Esophagus squamous epithelium (tissue), 4 donors: ENCODE measurements around the gene AZGP1.
"Not testable (repeated sequence)": the region's sequence is repeated elsewhere in the genome, so short reads cannot be mapped to it uniquely, and the experiment has no call there.

Experiments used
- POLR2A ChIP-seq, 4 donors: fragments of 450-650 bp; IDR thresholded peaks; one replicate each; pipeline ENCODE4 v1.6.1; 2017; ENCODE audit warnings: antibody characterized with exemption in 4 of 4, mild to moderate bottlenecking in 4 of 4, moderate library complexity in 3 of 4
- TF ChIP-seq, protein P1 (sequence below), 6 experiments: fragments of 450-650 bp in 4 of 6; fragments of 200-600 bp in 2 of 6; sonication (generic) in 2 of 6; IDR thresholded peaks; one replicate each; pipeline ENCODE4 v1.5.1; 2016 to 2019; ENCODE audit warnings: antibody characterized with exemption in 6 of 6, mild to moderate bottlenecking in 4 of 6, moderate library complexity in 4 of 6

DNA sequence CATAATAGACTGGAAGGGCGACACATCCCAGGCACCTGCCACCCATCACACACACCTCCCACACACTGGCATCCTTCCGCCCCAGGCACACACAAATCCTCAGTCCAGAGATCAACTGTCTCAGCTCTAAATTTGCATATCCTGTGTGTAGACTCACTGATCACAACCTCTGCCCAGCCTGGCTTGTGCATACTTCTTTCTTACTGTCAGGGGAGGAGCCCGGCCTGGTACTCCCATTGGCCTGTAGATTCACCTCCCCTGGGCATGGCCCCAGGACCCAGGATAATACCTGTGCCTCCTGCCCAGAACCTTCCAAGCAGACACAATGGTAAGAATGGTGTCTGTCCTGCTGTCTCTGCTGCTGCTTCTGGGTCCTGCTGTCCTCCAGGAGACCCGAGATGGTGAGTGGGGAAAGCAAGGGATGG lies 4.6 kb upstream of the AZGP1 start:
- not testable (repeated sequence) for TF ChIP-seq POLR2A (IDR thresholded peaks at IDR 0.05)
- TF ChIP-seq, protein P1, sequence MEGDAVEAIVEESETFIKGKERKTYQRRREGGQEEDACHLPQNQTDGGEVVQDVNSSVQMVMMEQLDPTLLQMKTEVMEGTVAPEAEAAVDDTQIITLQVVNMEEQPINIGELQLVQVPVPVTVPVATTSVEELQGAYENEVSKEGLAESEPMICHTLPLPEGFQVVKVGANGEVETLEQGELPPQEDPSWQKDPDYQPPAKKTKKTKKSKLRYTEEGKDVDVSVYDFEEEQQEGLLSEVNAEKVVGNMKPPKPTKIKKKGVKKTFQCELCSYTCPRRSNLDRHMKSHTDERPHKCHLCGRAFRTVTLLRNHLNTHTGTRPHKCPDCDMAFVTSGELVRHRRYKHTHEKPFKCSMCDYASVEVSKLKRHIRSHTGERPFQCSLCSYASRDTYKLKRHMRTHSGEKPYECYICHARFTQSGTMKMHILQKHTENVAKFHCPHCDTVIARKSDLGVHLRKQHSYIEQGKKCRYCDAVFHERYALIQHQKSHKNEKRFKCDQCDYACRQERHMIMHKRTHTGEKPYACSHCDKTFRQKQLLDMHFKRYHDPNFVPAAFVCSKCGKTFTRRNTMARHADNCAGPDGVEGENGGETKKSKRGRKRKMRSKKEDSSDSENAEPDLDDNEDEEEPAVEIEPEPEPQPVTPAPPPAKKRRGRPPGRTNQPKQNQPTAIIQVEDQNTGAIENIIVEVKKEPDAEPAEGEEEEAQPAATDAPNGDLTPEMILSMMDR (IDR thresholded peaks at IDR 0.05): not testable (repeated sequence)
